ENCODE data around the gene EEA1. TPM values are rescaled to one million over a fixed set of nuclear protein-coding genes. Genes with fewer than 3 reads are reported as not detected.
A peak's percentile ranks its signal among the peaks of the same experiment; 100 is the strongest.
"Not testable (repeated sequence)": the region's sequence is repeated elsewhere in the genome, so short reads cannot be mapped to it uniquely, and the experiment has no call there.

The EEA1 gene
- total RNA-seq, 6 experiments from 2014 or later, result 8.9 to 20.3 (median 16.3) TPM

- Histone ChIP-seq H3K9me3 (no peaks in the 10 kb centered on the region), H3K4me3 (no peak overlapping the region), H3K36me3 (no peaks in the 10 kb centered on the region), H3K4me1 (peaks cover 0 to 9% (median 0%) of the 10 kb centered on the region in 4 donors), H3K27ac (no peak overlapping the region), H3K27me3 (no peaks in the 10 kb centered on the region)
- TF ChIP-seq POLR2A (IDR thresholded peaks at IDR 0.05), result no peak
- TF ChIP-seq, protein P1, sequence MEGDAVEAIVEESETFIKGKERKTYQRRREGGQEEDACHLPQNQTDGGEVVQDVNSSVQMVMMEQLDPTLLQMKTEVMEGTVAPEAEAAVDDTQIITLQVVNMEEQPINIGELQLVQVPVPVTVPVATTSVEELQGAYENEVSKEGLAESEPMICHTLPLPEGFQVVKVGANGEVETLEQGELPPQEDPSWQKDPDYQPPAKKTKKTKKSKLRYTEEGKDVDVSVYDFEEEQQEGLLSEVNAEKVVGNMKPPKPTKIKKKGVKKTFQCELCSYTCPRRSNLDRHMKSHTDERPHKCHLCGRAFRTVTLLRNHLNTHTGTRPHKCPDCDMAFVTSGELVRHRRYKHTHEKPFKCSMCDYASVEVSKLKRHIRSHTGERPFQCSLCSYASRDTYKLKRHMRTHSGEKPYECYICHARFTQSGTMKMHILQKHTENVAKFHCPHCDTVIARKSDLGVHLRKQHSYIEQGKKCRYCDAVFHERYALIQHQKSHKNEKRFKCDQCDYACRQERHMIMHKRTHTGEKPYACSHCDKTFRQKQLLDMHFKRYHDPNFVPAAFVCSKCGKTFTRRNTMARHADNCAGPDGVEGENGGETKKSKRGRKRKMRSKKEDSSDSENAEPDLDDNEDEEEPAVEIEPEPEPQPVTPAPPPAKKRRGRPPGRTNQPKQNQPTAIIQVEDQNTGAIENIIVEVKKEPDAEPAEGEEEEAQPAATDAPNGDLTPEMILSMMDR (IDR thresholded peaks at IDR 0.05), result no peak
- intact Hi-C loops (cut with DNase I), result no loop called here
- ATAC-seq (peak in 3 of 4 donors; percentile 25 to 39 (median 31)), DNase-seq (no peak)
- WGBS (ENCODE audit: insufficient coverage, low coverage, low lambda C conversion rate, missing lambda C conversion rate), result 100% methylated on average over 1 of the region's 1 CpG
Measured at GRCh38 chr12:92973614-92974013, 44.5 kb upstream of the EEA1 start.

- no peak overlapping the region for H3K27ac ChIP-seq
Measured at GRCh38 chr12:92971859-92972524, 42.9 kb upstream of the EEA1 start.

DNA sequence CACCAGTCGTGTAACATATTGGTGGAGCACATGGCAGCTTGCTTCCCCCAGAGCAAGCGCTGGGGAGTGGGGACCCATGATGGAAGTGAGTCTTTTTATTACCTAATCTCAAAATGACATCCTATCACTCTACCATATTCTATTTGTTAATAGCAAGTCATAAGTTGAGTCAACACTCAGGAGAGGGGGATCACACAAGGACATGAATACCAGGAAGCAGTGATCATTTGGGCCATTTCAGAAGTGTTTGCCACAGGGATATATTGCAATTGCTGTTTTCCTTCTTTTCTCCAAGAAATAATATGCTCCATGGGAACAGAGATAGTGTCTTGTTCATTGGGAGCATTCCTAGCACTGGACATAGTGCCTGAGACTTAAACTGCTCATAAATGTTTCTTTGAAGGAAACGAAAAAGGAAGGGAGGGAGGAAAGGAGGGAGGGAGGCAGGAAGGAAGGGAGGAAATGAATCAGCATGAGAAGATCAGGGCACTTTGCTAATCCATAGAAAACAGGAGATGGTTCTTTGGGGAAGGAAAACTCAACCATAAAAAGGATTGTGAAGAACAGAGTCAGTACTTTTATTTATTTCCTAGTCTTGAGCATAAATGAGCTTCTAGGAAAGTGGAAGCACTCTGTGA lies 39.2 kb upstream of the EEA1 start:
- intact Hi-C loops (cut with DNase I), result no loop called here
- Histone ChIP-seq H3K4me3 (no peak overlapping the region), H3K27ac (no peak overlapping the region), H3K9me3 (no peaks in the 10 kb centered on the region), H3K27me3 (no peaks in the 10 kb centered on the region), H3K4me1 (peaks cover 0 to 9% (median 0%) of the 10 kb centered on the region in 4 donors), H3K36me3 (no peaks in the 10 kb centered on the region)
- WGBS (ENCODE audit: insufficient coverage, low coverage, low lambda C conversion rate, missing lambda C conversion rate), result 66% methylated on average over 3 of the region's 3 CpGs
- no peak for DNase-seq
- ATAC-seq, result no peak
- TF ChIP-seq, protein P1 (IDR thresholded peaks at IDR 0.05), result no peak
- TF ChIP-seq POLR2A (IDR thresholded peaks at IDR 0.05), result no peak

More at GRCh38 chr12:92971859-92972524, 42.9 kb upstream of the EEA1 start:
- intact Hi-C loops (cut with DNase I), result no loop called here
- WGBS (ENCODE audit: insufficient coverage, low coverage, low lambda C conversion rate, missing lambda C conversion rate), result 83% methylated on average over 1 of the region's 1 CpG
- ATAC-seq (peak in 1 of 4 donors; percentile 42), DNase-seq (no peak)
- Histone ChIP-seq H3K4me1 (peaks cover 0 to 9% (median 0%) of the 10 kb centered on the region in 4 donors), H3K36me3 (no peaks in the 10 kb centered on the region), H3K9me3 (no peaks in the 10 kb centered on the region), H3K4me3 (no peak overlapping the region), H3K27me3 (no peaks in the 10 kb centered on the region)
- TF ChIP-seq, protein P1 (IDR thresholded peaks at IDR 0.05), result no peak
- no peak for TF ChIP-seq POLR2A (IDR thresholded peaks at IDR 0.05)

DNA sequence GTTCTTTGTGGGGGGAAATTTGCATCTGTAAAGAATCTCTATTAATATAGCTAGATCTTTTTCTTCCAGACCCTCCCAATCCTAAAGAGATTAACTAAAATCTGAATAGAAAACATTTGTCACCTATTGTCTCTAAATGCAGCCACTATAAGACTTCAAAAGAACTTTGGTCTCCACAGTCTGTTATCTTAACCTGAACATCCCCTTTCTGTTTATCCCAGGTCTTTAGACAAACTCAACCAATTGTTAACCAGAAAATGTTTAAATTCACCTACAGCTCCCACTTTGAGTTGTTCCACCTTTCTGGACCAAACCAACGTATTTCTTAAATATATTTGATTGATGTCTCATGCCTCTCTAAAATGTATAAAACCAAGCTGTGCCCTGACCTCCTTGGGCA lies 35.3 kb upstream of the EEA1 start:
- H3K36me3 ChIP-seq; H3K4me1 ChIP-seq; ATAC-seq; DNase-seq; H3K27me3 ChIP-seq; intact Hi-C loops (cut with DNase I); H3K27ac ChIP-seq; H3K4me3 ChIP-seq; H3K9me3 ChIP-seq: not testable (repeated sequence)
- WGBS (ENCODE audit: insufficient coverage, low coverage, low lambda C conversion rate, missing lambda C conversion rate), result 55% methylated on average over 1 of the region's 1 CpG

DNA sequence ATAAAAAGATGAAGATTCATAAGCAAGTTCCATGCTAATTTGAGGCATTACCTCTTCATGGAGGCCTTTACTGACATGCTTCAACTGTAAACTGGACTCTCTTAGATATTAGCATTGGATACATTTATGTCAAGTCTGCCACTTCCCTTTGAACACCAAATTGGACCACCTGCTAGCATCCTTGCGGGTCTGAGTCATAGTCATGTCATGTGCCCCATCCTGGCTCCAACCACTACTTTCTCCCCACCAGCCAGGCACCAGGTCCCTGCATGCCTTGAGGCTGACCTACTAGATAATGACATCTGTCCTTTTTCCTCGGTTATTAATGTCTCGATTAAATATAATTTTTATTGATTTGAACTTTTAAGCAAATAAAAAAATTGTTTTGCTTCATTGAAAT lies 32.9 kb upstream of the EEA1 start:
- 95% methylated on average over 3 of the region's 3 CpGs for WGBS (ENCODE audit: insufficient coverage, low coverage, low lambda C conversion rate, missing lambda C conversion rate)
- TF ChIP-seq, protein P1 (IDR thresholded peaks at IDR 0.05), result no peak
- TF ChIP-seq POLR2A (IDR thresholded peaks at IDR 0.05), result no peak
- no peaks in the 10 kb centered on the region for H3K9me3 ChIP-seq
- H3K36me3 ChIP-seq, result no peaks in the 10 kb centered on the region
- no peaks in the 10 kb centered on the region for H3K27me3 ChIP-seq
- intact Hi-C loops (cut with DNase I), result no loop called here
- ATAC-seq, result no peak
- no peak overlapping the region for H3K27ac ChIP-seq
- no peak overlapping the region for H3K4me3 ChIP-seq
- no peak for DNase-seq
- H3K4me1 ChIP-seq, result no peaks in the 10 kb centered on the region

Measured in right lobe of liver (tissue), 6 donors.